ENCODE data around the gene COL16A1. TPM values are rescaled to one million over a fixed set of nuclear protein-coding genes. Genes with fewer than 3 reads are reported as not detected.

The COL16A1 gene
- total and polyA plus RNA-seq, 2 of the 4 experiments (the other 2 are of a cell fraction): 34.2 to 62.8 TPM

DNA sequence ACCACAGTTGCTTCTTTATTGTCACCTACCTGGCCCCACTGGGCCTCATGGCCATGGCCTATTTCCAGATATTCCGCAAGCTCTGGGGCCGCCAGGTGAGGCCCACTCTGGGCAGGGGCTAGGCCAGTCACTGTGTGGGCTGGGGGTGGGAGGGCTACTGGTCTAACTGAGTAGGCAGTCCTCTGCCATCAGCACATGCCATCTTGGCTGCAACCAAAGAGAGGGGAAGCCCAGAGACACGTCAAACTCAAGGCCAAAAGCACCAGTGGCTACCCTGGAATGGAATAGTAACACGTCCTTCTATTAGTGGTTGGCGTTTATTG lies 82.4 kb downstream of the COL16A1 start:
- in situ Hi-C loops (cut with MboI; ENCODE audit: low sequenced_read_pairs): no loop called here
- ChIA-PET POLR2A (ENCODE audit: unreplicated experiment) (interaction anchor here (0.6 kb wide), 1 partner anchor 9 kb away, joined by 3 read pairs; no protein-coding TSS in a partner anchor), CTCF (interaction anchor here (1.3 kb wide), 1 partner anchor 9 kb away, joined by 3 read pairs; no protein-coding TSS in a partner anchor)
- no peak overlapping the region for H2AK5ac ChIP-seq (ENCODE audit: low read depth, low read length)
- H3K14ac ChIP-seq (replicated peaks; ENCODE audit: low read depth, low read length): no peak overlapping the region
- H3K4ac ChIP-seq (ENCODE audit: low read depth, low read length): no peak overlapping the region
- H3K23ac ChIP-seq (ENCODE audit: low read depth, low read length): no peak overlapping the region
- DNase-seq: no peak
- no peak overlapping the region for H2BK120ac ChIP-seq (ENCODE audit: low read depth, low read length)
- WGBS, 2 experiments (ENCODE audit: extremely low coverage in 2 of 2, insufficient read length in 1 of 2): no CpG with 5 or more reads among the region's 5 CpGs
- no peak overlapping the region for H2AK9ac ChIP-seq (replicated peaks; ENCODE audit: low read depth, low read length, poor library complexity)
- intact Hi-C loops (cut with micrococcal nuclease): no loop called here
- no TSS peak for BruUV-seq (replicated peaks)
- peaks cover 23% of the 10 kb centered on the region for H3K27me3 ChIP-seq (ENCODE audit: control insufficient read depth, insufficient read depth, low read length)
- H4K8ac ChIP-seq (ENCODE audit: low read depth in 2 of 2, low read length in 2 of 2): no peak overlapping the region
- H4K91ac ChIP-seq (ENCODE audit: insufficient read depth, low read depth, low read length): no peak overlapping the region
- no peak overlapping the region for H2BK20ac ChIP-seq (ENCODE audit: low read depth, low read length)
- H4K5ac ChIP-seq (ENCODE audit: low read depth, low read length): no peak overlapping the region
- dilution Hi-C loops (cut with HindIII; ENCODE audit: low sequenced_read_pairs, unreplicated experiment): no loop called here
- H2AFZ ChIP-seq (replicated peaks; ENCODE audit: low read length, poor library complexity): no peak overlapping the region
- H3K4me3 ChIP-seq (ENCODE audit: insufficient read depth, low read depth, low read length): no peak overlapping the region
- TF ChIP-seq SMC3 (IDR thresholded peaks at IDR 0.05; ENCODE audit: low read depth, low read length) (no peak), RCOR1 (IDR thresholded peaks at IDR 0.05; ENCODE audit: insufficient replicate concordance, low read length) (no peak), NFE2L2 (IDR thresholded peaks at IDR 0.05; ENCODE audit: low read depth, low read length) (no peak), RAD21 (IDR thresholded peaks at IDR 0.05; ENCODE audit: low read length) (no peak), MXI1 (IDR thresholded peaks at IDR 0.05; ENCODE audit: borderline replicate concordance, low read depth, low read length) (no peak), MAZ (IDR thresholded peaks at IDR 0.05; ENCODE audit: borderline replicate concordance, low read depth, low read length) (no peak), RFX5 (IDR thresholded peaks at IDR 0.05; ENCODE audit: low read depth, low read length) (no peak), CEBPB (IDR thresholded peaks at IDR 0.05; ENCODE audit: low read depth, low read length) (no peak), MAFK (IDR thresholded peaks at IDR 0.05; ENCODE audit: low read depth, low read length) (no peak), CHD1 (IDR thresholded peaks at IDR 0.05; ENCODE audit: low read depth, low read length) (no peak)
- TF ChIP-seq, protein P1, sequence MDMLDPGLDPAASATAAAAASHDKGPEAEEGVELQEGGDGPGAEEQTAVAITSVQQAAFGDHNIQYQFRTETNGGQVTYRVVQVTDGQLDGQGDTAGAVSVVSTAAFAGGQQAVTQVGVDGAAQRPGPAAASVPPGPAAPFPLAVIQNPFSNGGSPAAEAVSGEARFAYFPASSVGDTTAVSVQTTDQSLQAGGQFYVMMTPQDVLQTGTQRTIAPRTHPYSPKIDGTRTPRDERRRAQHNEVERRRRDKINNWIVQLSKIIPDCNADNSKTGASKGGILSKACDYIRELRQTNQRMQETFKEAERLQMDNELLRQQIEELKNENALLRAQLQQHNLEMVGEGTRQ (IDR thresholded peaks at IDR 0.05; ENCODE audit: low read depth, low read length): no peak
- TF ChIP-seq, protein P2, sequence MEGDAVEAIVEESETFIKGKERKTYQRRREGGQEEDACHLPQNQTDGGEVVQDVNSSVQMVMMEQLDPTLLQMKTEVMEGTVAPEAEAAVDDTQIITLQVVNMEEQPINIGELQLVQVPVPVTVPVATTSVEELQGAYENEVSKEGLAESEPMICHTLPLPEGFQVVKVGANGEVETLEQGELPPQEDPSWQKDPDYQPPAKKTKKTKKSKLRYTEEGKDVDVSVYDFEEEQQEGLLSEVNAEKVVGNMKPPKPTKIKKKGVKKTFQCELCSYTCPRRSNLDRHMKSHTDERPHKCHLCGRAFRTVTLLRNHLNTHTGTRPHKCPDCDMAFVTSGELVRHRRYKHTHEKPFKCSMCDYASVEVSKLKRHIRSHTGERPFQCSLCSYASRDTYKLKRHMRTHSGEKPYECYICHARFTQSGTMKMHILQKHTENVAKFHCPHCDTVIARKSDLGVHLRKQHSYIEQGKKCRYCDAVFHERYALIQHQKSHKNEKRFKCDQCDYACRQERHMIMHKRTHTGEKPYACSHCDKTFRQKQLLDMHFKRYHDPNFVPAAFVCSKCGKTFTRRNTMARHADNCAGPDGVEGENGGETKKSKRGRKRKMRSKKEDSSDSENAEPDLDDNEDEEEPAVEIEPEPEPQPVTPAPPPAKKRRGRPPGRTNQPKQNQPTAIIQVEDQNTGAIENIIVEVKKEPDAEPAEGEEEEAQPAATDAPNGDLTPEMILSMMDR (conservative IDR thresholded peaks at IDR 0.05; ENCODE audit: low read depth, low read length): no peak
- no peak overlapping the region for H3K9ac ChIP-seq (ENCODE audit: low read depth, low read length)
- H3K27ac ChIP-seq (ENCODE audit: insufficient read depth, low read length): no peak overlapping the region
- H2BK15ac ChIP-seq (ENCODE audit: low read depth, low read length): no peak overlapping the region
- no peaks in the 10 kb centered on the region for H3K9me3 ChIP-seq (ENCODE audit: control insufficient read depth, insufficient read depth, low read length)
- no peak overlapping the region for H3K56ac ChIP-seq (ENCODE audit: extremely low read depth, insufficient read depth, low read length)
- no peaks in the 10 kb centered on the region for H3K79me1 ChIP-seq (ENCODE audit: low read depth in 1 of 2, low read length in 2 of 2)
- no peak overlapping the region for H2BK5ac ChIP-seq (ENCODE audit: low read depth, low read length, poor library complexity, severe bottlenecking)
- H3K18ac ChIP-seq (ENCODE audit: low read depth, low read length): no peak overlapping the region
- no peaks in the 10 kb centered on the region for H3K36me3 ChIP-seq (ENCODE audit: control insufficient read depth, insufficient read depth, low read length)
- H3K4me2 ChIP-seq (ENCODE audit: low read depth, low read length): no peak overlapping the region
- H4K20me1 ChIP-seq (ENCODE audit: insufficient read depth, low read length): 0 out of 2 replicates have a peak, but pooled peaks cover 9% of the 10 kb centered on the region
- 0 out of 2 replicates have a peak, but pooled peaks cover 9% of the 10 kb centered on the region for H3K9me1 ChIP-seq (ENCODE audit: insufficient read depth, low read length)
- H3K4me1 ChIP-seq (ENCODE audit: control insufficient read depth, insufficient read depth, low read length): peaks cover 4% of the 10 kb centered on the region
- no peak for ATAC-seq (ENCODE audit: low read depth)

All from IMR-90 (cell line).